ENCODE data around the gene DDX25.
A peak's percentile ranks its signal among the peaks of the same experiment; 100 is the strongest.

DDX25 gene

GRCh38 chr11:125874556-125875124 lies 29.7 kb upstream of the DDX25 start:
- Histone ChIP-seq H3K36me3 (ENCODE audit: control insufficient read depth in 1 of 2, insufficient read depth in 2 of 2, low read length in 2 of 2) (no peaks in the 10 kb centered on the region), H4K91ac (ENCODE audit: low read depth, low read length) (no peak overlapping the region), H3K27ac (ENCODE audit: low read depth, low read length) (no peak overlapping the region), H3K27me3 (ENCODE audit: insufficient read depth, low read length) (no peaks in the 10 kb centered on the region), H2BK12ac (ENCODE audit: low read length) (no peak overlapping the region), H4K8ac (ENCODE audit: low read depth, low read length) (no peak overlapping the region), H3K14ac (ENCODE audit: low read length) (no peak overlapping the region), H2BK120ac (ENCODE audit: insufficient read depth, low read length, poor library complexity) (no peak overlapping the region), H3K79me1 (ENCODE audit: low read length) (no peaks in the 10 kb centered on the region), H3K4me2 (ENCODE audit: low read length) (no peak overlapping the region), H3K18ac (ENCODE audit: low read length) (no peak overlapping the region), H3K4ac (ENCODE audit: low read depth, low read length) (no peak overlapping the region), H2AFZ (ENCODE audit: insufficient read depth, low read length, poor library complexity) (no peak overlapping the region), H2AK5ac (ENCODE audit: low read length) (no peak overlapping the region), H3K9ac (ENCODE audit: low read length) (no peak overlapping the region), H3K23ac (ENCODE audit: low read length) (no peak overlapping the region), H3K9me3 (ENCODE audit: insufficient read depth, low read depth, low read length) (peaks cover 2% of the 10 kb centered on the region), H3K79me2 (ENCODE audit: control insufficient read depth, insufficient read depth, low read length, poor library complexity) (no peaks in the 10 kb centered on the region), H4K12ac (ENCODE audit: low read depth, low read length) (no peak overlapping the region), H3K4me3 (ENCODE audit: low read depth, low read length) (no peak overlapping the region), H3K4me1 (ENCODE audit: control insufficient read depth in 1 of 2, insufficient read depth in 2 of 2, low read length in 2 of 2) (no peaks in the 10 kb centered on the region), H2BK5ac (ENCODE audit: low read depth, low read length, poor library complexity) (no peak overlapping the region)
- peak; percentile 42 to 81 for DNase-seq
- WGBS (ENCODE audit: extremely low coverage, insufficient coverage, insufficient read length), result no CpG with 5 or more reads among the region's 8 CpGs

GRCh38 chr11:125881291-125881690 lies 23.0 kb upstream of the DDX25 start:
- no peaks in the 10 kb centered on the region for H3K27me3 ChIP-seq (ENCODE audit: insufficient read depth, low read length)
- H2BK12ac ChIP-seq (ENCODE audit: low read length), result no peak overlapping the region
- no peak overlapping the region for H4K12ac ChIP-seq (ENCODE audit: low read depth, low read length)
- H3K9ac ChIP-seq (ENCODE audit: low read length), result no peak overlapping the region
- no peak overlapping the region for H2AFZ ChIP-seq (ENCODE audit: insufficient read depth, low read length, poor library complexity)
- H3K14ac ChIP-seq (ENCODE audit: low read length), result no peak overlapping the region
- H3K79me2 ChIP-seq (ENCODE audit: control insufficient read depth, insufficient read depth, low read length, poor library complexity), result no peaks in the 10 kb centered on the region
- H3K9me3 ChIP-seq (ENCODE audit: insufficient read depth, low read depth, low read length), result no peaks in the 10 kb centered on the region
- H3K79me1 ChIP-seq (ENCODE audit: low read length), result no peaks in the 10 kb centered on the region
- no peak overlapping the region for H3K4ac ChIP-seq (ENCODE audit: low read depth, low read length)
- H3K4me2 ChIP-seq (ENCODE audit: low read length), result no peak overlapping the region
- H3K27ac ChIP-seq (ENCODE audit: low read depth, low read length), result no peak overlapping the region
- H4K8ac ChIP-seq (ENCODE audit: low read depth, low read length), result no peak overlapping the region
- no peak overlapping the region for H3K23ac ChIP-seq (ENCODE audit: low read length)
- no peak overlapping the region for H3K4me3 ChIP-seq (ENCODE audit: low read depth, low read length)
- no peak overlapping the region for H2BK120ac ChIP-seq (ENCODE audit: insufficient read depth, low read length, poor library complexity)
- no peak overlapping the region for H2BK5ac ChIP-seq (ENCODE audit: low read depth, low read length, poor library complexity)
- H3K4me1 ChIP-seq (ENCODE audit: control insufficient read depth in 1 of 2, insufficient read depth in 2 of 2, low read length in 2 of 2), result no peaks in the 10 kb centered on the region
- DNase-seq, result no peak
- no peak overlapping the region for H3K18ac ChIP-seq (ENCODE audit: low read length)
- no peak overlapping the region for H4K91ac ChIP-seq (ENCODE audit: low read depth, low read length)
- no peak overlapping the region for H2AK5ac ChIP-seq (ENCODE audit: low read length)
- no CpG with 5 or more reads among the region's 1 CpG for WGBS (ENCODE audit: extremely low coverage, insufficient coverage, insufficient read length)
- no peaks in the 10 kb centered on the region for H3K36me3 ChIP-seq (ENCODE audit: control insufficient read depth in 1 of 2, insufficient read depth in 2 of 2, low read length in 2 of 2)

- Histone ChIP-seq H2AFZ (ENCODE audit: insufficient read depth, low read length, poor library complexity) (no peak overlapping the region), H4K8ac (ENCODE audit: low read depth, low read length) (no peak overlapping the region), H3K14ac (ENCODE audit: low read length) (no peak overlapping the region), H3K4me2 (ENCODE audit: low read length) (no peak overlapping the region), H3K4ac (ENCODE audit: low read depth, low read length) (no peak overlapping the region), H2BK5ac (ENCODE audit: low read depth, low read length, poor library complexity) (no peak overlapping the region), H3K79me2 (ENCODE audit: control insufficient read depth, insufficient read depth, low read length, poor library complexity) (peaks cover 4% of the 10 kb centered on the region), H3K4me1 (ENCODE audit: control insufficient read depth in 1 of 2, insufficient read depth in 2 of 2, low read length in 2 of 2) (peaks cover 0 to 2% of the 10 kb centered on the region in 2 experiments), H3K9me3 (ENCODE audit: insufficient read depth, low read depth, low read length) (no peaks in the 10 kb centered on the region), H3K27me3 (ENCODE audit: insufficient read depth, low read length) (no peaks in the 10 kb centered on the region), H2BK120ac (ENCODE audit: insufficient read depth, low read length, poor library complexity) (no peak overlapping the region), H3K4me3 (ENCODE audit: low read depth, low read length) (no peak overlapping the region), H2AK5ac (ENCODE audit: low read length) (no peak overlapping the region), H3K36me3 (ENCODE audit: control insufficient read depth in 1 of 2, insufficient read depth in 2 of 2, low read length in 2 of 2) (no peaks in the 10 kb centered on the region), H2BK12ac (ENCODE audit: low read length) (no peak overlapping the region), H3K27ac (ENCODE audit: low read depth, low read length) (no peak overlapping the region), H3K9ac (ENCODE audit: low read length) (no peak overlapping the region), H3K18ac (ENCODE audit: low read length) (no peak overlapping the region), H3K23ac (ENCODE audit: low read length) (no peak overlapping the region), H3K79me1 (ENCODE audit: low read length) (peaks cover 5% of the 10 kb centered on the region), H4K12ac (ENCODE audit: low read depth, low read length) (no peak overlapping the region), H4K91ac (ENCODE audit: low read depth, low read length) (no peak overlapping the region)
- WGBS (ENCODE audit: extremely low coverage, insufficient coverage, insufficient read length), result no CpG with 5 or more reads among the region's 8 CpGs
- no peak for DNase-seq
These were observed 20.9 kb upstream of the DDX25 start for GRCh38 chr11:125883375-125883774.

- no peak overlapping the region for H3K23ac ChIP-seq (ENCODE audit: low read length)
- H3K4me1 ChIP-seq (ENCODE audit: control insufficient read depth in 1 of 2, insufficient read depth in 2 of 2, low read length in 2 of 2), result peaks cover 0 to 4% of the 10 kb centered on the region in 2 experiments
- no peak overlapping the region for H3K18ac ChIP-seq (ENCODE audit: low read length)
- no peak overlapping the region for H4K12ac ChIP-seq (ENCODE audit: low read depth, low read length)
- no peaks in the 10 kb centered on the region for H3K9me3 ChIP-seq (ENCODE audit: insufficient read depth, low read depth, low read length)
- no peaks in the 10 kb centered on the region for H3K27me3 ChIP-seq (ENCODE audit: insufficient read depth, low read length)
- no CpG with 5 or more reads among the region's 24 CpGs for WGBS (ENCODE audit: extremely low coverage, insufficient coverage, insufficient read length)
- no peak overlapping the region for H2BK5ac ChIP-seq (ENCODE audit: low read depth, low read length, poor library complexity)
- no peak overlapping the region for H3K4ac ChIP-seq (ENCODE audit: low read depth, low read length)
- no peak overlapping the region for H4K91ac ChIP-seq (ENCODE audit: low read depth, low read length)
- H3K4me2 ChIP-seq (ENCODE audit: low read length), result peak overlapping the region; percentile 66
- no peaks in the 10 kb centered on the region for H3K36me3 ChIP-seq (ENCODE audit: control insufficient read depth in 1 of 2, insufficient read depth in 2 of 2, low read length in 2 of 2)
- H2AK5ac ChIP-seq (ENCODE audit: low read length), result no peak overlapping the region
- H4K8ac ChIP-seq (ENCODE audit: low read depth, low read length), result no peak overlapping the region
- H2BK120ac ChIP-seq (ENCODE audit: insufficient read depth, low read length, poor library complexity), result no peak overlapping the region
- H3K27ac ChIP-seq (ENCODE audit: low read depth, low read length), result no peak overlapping the region
- H2AFZ ChIP-seq (ENCODE audit: insufficient read depth, low read length, poor library complexity), result no peak overlapping the region
- H2BK12ac ChIP-seq (ENCODE audit: low read length), result no peak overlapping the region
- peak; percentile 19 to 51 for DNase-seq
- no peak overlapping the region for H3K14ac ChIP-seq (ENCODE audit: low read length)
- H3K9ac ChIP-seq (ENCODE audit: low read length), result no peak overlapping the region
- H3K4me3 ChIP-seq (ENCODE audit: low read depth, low read length), result no peak overlapping the region
- H3K79me2 ChIP-seq (ENCODE audit: control insufficient read depth, insufficient read depth, low read length, poor library complexity), result peaks cover 4% of the 10 kb centered on the region
- peaks cover 5% of the 10 kb centered on the region for H3K79me1 ChIP-seq (ENCODE audit: low read length)
These were observed 17.3 kb upstream of the DDX25 start for GRCh38 chr11:125886997-125887372.

Measured in trophoblast cell (in vitro differentiated cells and primary cell).